ENCODE data around the gene PKHD1.

The PKHD1 gene

GRCh38 chr6:51846531-51846930 is 240.9 kb downstream of the PKHD1 start:
- no peak for DNase-seq

GRCh38 chr6:51844336-51844735 is 243.1 kb downstream of the PKHD1 start:
- DNase-seq: peak; percentile 10

GRCh38 chr6:51843456-51844056 is 243.9 kb downstream of the PKHD1 start:
- DNase-seq: no peak

- no peak for DNase-seq
These were observed 244.5 kb downstream of the PKHD1 start for GRCh38 chr6:51842804-51843378.

- DNase-seq: no peak
These were observed 245.2 kb downstream of the PKHD1 start for GRCh38 chr6:51842061-51842803.

- no peak for DNase-seq
These were observed 245.8 kb downstream of the PKHD1 start for GRCh38 chr6:51841626-51842025.

GRCh38 chr6:51839726-51840374 is 247.6 kb downstream of the PKHD1 start:
- DNase-seq: no peak

- no peak for DNase-seq
These were observed 256.7 kb downstream of the PKHD1 start for GRCh38 chr6:51830666-51831065.

- DNase-seq: no peak
These were observed 259.8 kb downstream of the PKHD1 start for GRCh38 chr6:51827580-51827979.

- no peak for DNase-seq
These were observed 262.5 kb downstream of the PKHD1 start for GRCh38 chr6:51824940-51825339.

GRCh38 chr6:51820555-51820954 is 266.9 kb downstream of the PKHD1 start:
- DNase-seq: no peak

GRCh38 chr6:51818520-51819022 is 268.8 kb downstream of the PKHD1 start:
- no peak for DNase-seq

- no peak for DNase-seq
These were observed 269.6 kb downstream of the PKHD1 start for GRCh38 chr6:51817832-51818231.

- peak; percentile 48 for DNase-seq
These were observed 273.0 kb downstream of the PKHD1 start for GRCh38 chr6:51814418-51814817.

GRCh38 chr6:51813904-51814303 is 273.5 kb downstream of the PKHD1 start:
- no peak for DNase-seq

GRCh38 chr6:51812231-51812630 is 275.2 kb downstream of the PKHD1 start:
- DNase-seq: no peak

- no peak for DNase-seq
These were observed 281.9 kb downstream of the PKHD1 start for GRCh38 chr6:51805517-51805916.

GRCh38 chr6:51800603-51801002 is 286.8 kb downstream of the PKHD1 start:
- no peak for DNase-seq

- no peak for DNase-seq
These were observed 294.0 kb downstream of the PKHD1 start for GRCh38 chr6:51793393-51793792.

GRCh38 chr6:51792273-51793030 is 295.0 kb downstream of the PKHD1 start:
- no peak for DNase-seq

- DNase-seq: no peak
These were observed 296.5 kb downstream of the PKHD1 start for GRCh38 chr6:51790946-51791345.

- DNase-seq: no peak
These were observed 299.3 kb downstream of the PKHD1 start for GRCh38 chr6:51788121-51788520.

- DNase-seq: no peak
These were observed 308.7 kb downstream of the PKHD1 start for GRCh38 chr6:51778666-51779065.

All from NCI-H2107 (cell line).